ENCODE measurements around the gene UMODL1. TPM values are rescaled to one million over a fixed set of nuclear protein-coding genes. Genes with fewer than 3 reads are reported as not detected.

Gene UMODL1
- total and polyA plus RNA-seq, 5 donors from 2014 or later, result 0.05 to 0.35 (median 0.07) TPM; not detected in 1

GRCh38 chr21:42161401-42161955 is 90.4 kb downstream of the UMODL1 start:
- H3K27ac ChIP-seq (ENCODE audit: insufficient read depth, low read length, poor library complexity, severe bottlenecking), result no peak overlapping the region
- Mint-ChIP-seq H3K4me1 (peaks cover 7 to 40% (median 9%) of the 10 kb centered on the region in 4 donors), H3K36me3 (no peaks in the 10 kb centered on the region), H3K27ac (peak overlapping the region; percentile 32 to 59 (median 43)), H3K9me3 (no peaks in the 10 kb centered on the region), H3K4me3 (peak overlapping the region in 2 of 4 donors; percentile 32 to 42), H3K27me3 (peaks cover 14% of the 10 kb centered on the region)
- H3K4me3 ChIP-seq (ENCODE audit: low read depth, low read length), result no peak overlapping the region
- peaks cover 9% of the 10 kb centered on the region for H3K4me1 ChIP-seq (ENCODE audit: control insufficient read depth, insufficient read depth, low read length, poor library complexity, severe bottlenecking)
- ATAC-seq (ENCODE audit: low read depth in 2 of 2) (no peak), DNase-seq (no peak)
- H3K27me3 ChIP-seq (ENCODE audit: control insufficient read depth, insufficient read depth, low read length), result no peaks in the 10 kb centered on the region
- no peaks in the 10 kb centered on the region for H3K36me3 ChIP-seq (ENCODE audit: control insufficient read depth, insufficient read depth, low read length)
- H3K9me3 ChIP-seq (ENCODE audit: control insufficient read depth in 2 of 2, low read length in 2 of 2), result no peaks in the 10 kb centered on the region

- DNase-seq, result peak in 2 of 3 donors; percentile 33 to 38
- Histone ChIP-seq H3K36me3 (ENCODE audit: control insufficient read depth, insufficient read depth, low read length) (no peaks in the 10 kb centered on the region), H3K4me1 (ENCODE audit: control insufficient read depth, insufficient read depth, low read length, poor library complexity, severe bottlenecking) (peaks cover 9% of the 10 kb centered on the region), H3K4me3 (ENCODE audit: low read depth, low read length) (no peak overlapping the region), H3K9me3 (ENCODE audit: control insufficient read depth in 2 of 2, low read length in 2 of 2) (no peaks in the 10 kb centered on the region), H3K27me3 (ENCODE audit: control insufficient read depth, insufficient read depth, low read length) (no peaks in the 10 kb centered on the region), H3K27ac (ENCODE audit: insufficient read depth, low read length, poor library complexity, severe bottlenecking) (no peak overlapping the region)
- Mint-ChIP-seq H3K27ac (peak overlapping the region in 2 of 3 donors; percentile 43 to 67), H3K36me3 (no peaks in the 10 kb centered on the region), H3K27me3 (peaks cover 14% of the 10 kb centered on the region), H3K4me3 (peak overlapping the region in 2 of 4 donors; percentile 32 to 42), H3K4me1 (peaks cover 7 to 40% (median 9%) of the 10 kb centered on the region in 4 donors), H3K9me3 (no peaks in the 10 kb centered on the region)
- no peak for ATAC-seq (ENCODE audit: low read depth in 2 of 2)
Observed at GRCh38 chr21:42161956-42162681, 91.0 kb downstream of the UMODL1 start.

DNA sequence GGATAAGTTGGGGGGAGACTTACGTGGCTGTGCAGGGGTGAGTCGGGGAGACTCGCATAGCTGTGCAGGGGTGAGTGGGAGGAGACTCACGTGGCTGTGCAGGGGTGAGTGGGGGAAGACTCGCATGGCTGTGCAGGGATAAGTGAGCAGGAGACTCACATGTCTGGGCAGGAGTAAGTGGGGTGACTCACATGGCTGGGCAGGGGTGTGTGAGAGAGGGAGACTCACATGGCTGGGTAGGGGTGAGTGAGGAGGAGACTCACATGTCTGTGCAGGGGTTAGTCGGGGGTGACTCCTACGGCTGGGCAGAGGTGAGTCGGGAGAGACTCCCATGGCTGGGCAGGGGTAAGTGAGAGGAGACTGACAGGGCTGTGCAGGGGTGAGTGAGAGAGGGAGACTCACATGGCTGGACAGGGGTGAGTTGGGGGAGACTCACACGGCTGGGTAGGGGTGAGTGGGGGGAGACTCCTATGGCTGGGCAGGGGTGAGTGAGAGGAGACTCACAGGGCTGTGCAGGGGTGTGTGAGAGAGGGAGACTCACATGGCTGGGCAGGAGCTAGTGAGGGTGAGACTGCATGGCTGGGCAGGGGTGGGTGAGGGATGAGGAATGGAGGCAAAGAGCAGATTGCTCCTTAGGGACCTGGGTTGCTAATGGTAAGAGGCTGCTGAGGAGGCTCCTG is 91.9 kb downstream of the UMODL1 start:
- DNase-seq, result no peak
- peak overlapping the region in 1 of 4 donors; percentile 16 for H3K4me3 Mint-ChIP-seq
- H3K4me1 ChIP-seq (ENCODE audit: control insufficient read depth, insufficient read depth, low read length, poor library complexity, severe bottlenecking), result peaks cover 9% of the 10 kb centered on the region
- peaks cover 10% of the 10 kb centered on the region for H3K27me3 Mint-ChIP-seq
- H3K27me3 ChIP-seq (ENCODE audit: control insufficient read depth, insufficient read depth, low read length), result no peaks in the 10 kb centered on the region
- no peak for ATAC-seq (ENCODE audit: low read depth in 2 of 2)
- H3K27ac ChIP-seq (ENCODE audit: insufficient read depth, low read length, poor library complexity, severe bottlenecking), result no peak overlapping the region
- H3K9me3 Mint-ChIP-seq, result no peaks in the 10 kb centered on the region
- no peaks in the 10 kb centered on the region for H3K36me3 Mint-ChIP-seq
- H3K27ac Mint-ChIP-seq, result peak overlapping the region in 2 of 3 donors; percentile 43 to 85
- H3K4me3 ChIP-seq (ENCODE audit: low read depth, low read length), result no peak overlapping the region
- H3K36me3 ChIP-seq (ENCODE audit: control insufficient read depth, insufficient read depth, low read length), result no peaks in the 10 kb centered on the region
- H3K4me1 Mint-ChIP-seq, result peaks cover 7 to 40% (median 9%) of the 10 kb centered on the region in 4 donors
- H3K9me3 ChIP-seq (ENCODE audit: control insufficient read depth in 2 of 2, low read length in 2 of 2), result no peaks in the 10 kb centered on the region

GRCh38 chr21:42163511-42163863 is 92.4 kb downstream of the UMODL1 start:
- Histone ChIP-seq H3K27me3 (ENCODE audit: control insufficient read depth, insufficient read depth, low read length) (no peaks in the 10 kb centered on the region), H3K9me3 (ENCODE audit: control insufficient read depth in 2 of 2, low read length in 2 of 2) (no peaks in the 10 kb centered on the region), H3K27ac (ENCODE audit: insufficient read depth, low read length, poor library complexity, severe bottlenecking) (no peak overlapping the region), H3K4me1 (ENCODE audit: control insufficient read depth, insufficient read depth, low read length, poor library complexity, severe bottlenecking) (peaks cover 9% of the 10 kb centered on the region), H3K4me3 (ENCODE audit: low read depth, low read length) (no peak overlapping the region), H3K36me3 (ENCODE audit: control insufficient read depth, insufficient read depth, low read length) (no peaks in the 10 kb centered on the region)
- H3K27me3 Mint-ChIP-seq, result peaks cover 10% of the 10 kb centered on the region
- no peaks in the 10 kb centered on the region for H3K36me3 Mint-ChIP-seq
- peaks cover 7 to 40% (median 9%) of the 10 kb centered on the region in 4 donors for H3K4me1 Mint-ChIP-seq
- DNase-seq, result no peak
- peak overlapping the region; percentile 43 to 85 (median 69) for H3K27ac Mint-ChIP-seq
- no peak overlapping the region for H3K4me3 Mint-ChIP-seq
- H3K9me3 Mint-ChIP-seq, result no peaks in the 10 kb centered on the region
- ATAC-seq (ENCODE audit: low read depth in 2 of 2), result no peak

DNA sequence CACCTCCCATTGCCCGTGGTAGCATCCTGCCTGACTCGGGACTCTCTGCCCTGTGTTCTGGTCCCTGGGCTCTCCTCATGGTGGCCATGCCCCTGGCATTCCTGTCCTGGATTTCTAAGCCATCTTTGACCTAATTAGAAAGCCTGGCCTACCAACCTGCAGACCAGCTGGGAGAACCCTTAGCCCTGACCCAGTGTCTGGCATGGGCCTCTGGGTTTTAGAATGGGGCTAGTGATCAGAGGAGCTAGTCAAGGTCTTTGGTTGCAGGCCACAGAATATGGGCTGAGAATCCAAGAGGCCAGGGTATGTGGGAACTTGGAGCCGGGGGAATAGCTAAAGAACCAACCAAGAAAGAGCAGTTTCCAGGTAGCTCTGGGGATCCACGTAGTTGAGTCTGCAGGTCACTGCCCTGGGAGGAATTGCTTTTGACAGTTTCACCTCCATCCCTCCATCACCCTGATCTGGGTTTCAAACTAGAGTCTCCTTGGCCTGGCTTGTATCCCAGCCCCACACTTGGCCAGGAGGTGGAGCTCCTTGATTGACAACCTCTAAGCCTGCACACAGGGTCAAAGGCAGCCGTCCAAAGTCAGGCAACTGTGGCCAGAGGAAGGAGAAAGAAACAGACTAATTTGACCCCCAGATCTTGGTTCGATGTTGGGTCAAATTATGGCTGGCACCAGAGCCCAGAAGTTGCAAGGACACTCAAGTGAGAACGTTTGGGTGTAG is 93.1 kb downstream of the UMODL1 start:
- peak overlapping the region in 1 of 3 donors; percentile 69 for H3K27ac Mint-ChIP-seq
- H3K9me3 Mint-ChIP-seq, result no peaks in the 10 kb centered on the region
- H3K9me3 ChIP-seq (ENCODE audit: control insufficient read depth in 2 of 2, low read length in 2 of 2), result no peaks in the 10 kb centered on the region
- H3K27me3 Mint-ChIP-seq, result peaks cover 8% of the 10 kb centered on the region
- ATAC-seq (ENCODE audit: low read depth in 2 of 2) (peak; percentile 54 to 61), DNase-seq (peak; percentile 20 to 65 (median 39))
- H3K4me3 Mint-ChIP-seq, result no peak overlapping the region
- peaks cover 7 to 38% (median 9%) of the 10 kb centered on the region in 4 donors for H3K4me1 Mint-ChIP-seq
- no peak overlapping the region for H3K27ac ChIP-seq (ENCODE audit: insufficient read depth, low read length, poor library complexity, severe bottlenecking)
- no peaks in the 10 kb centered on the region for H3K36me3 Mint-ChIP-seq
- H3K27me3 ChIP-seq (ENCODE audit: control insufficient read depth, insufficient read depth, low read length), result no peaks in the 10 kb centered on the region
- H3K4me3 ChIP-seq (ENCODE audit: low read depth, low read length), result no peak overlapping the region
- no peaks in the 10 kb centered on the region for H3K36me3 ChIP-seq (ENCODE audit: control insufficient read depth, insufficient read depth, low read length)
- H3K4me1 ChIP-seq (ENCODE audit: control insufficient read depth, insufficient read depth, low read length, poor library complexity, severe bottlenecking), result peaks cover 9% of the 10 kb centered on the region

- H3K27me3 Mint-ChIP-seq, result peaks cover 6% of the 10 kb centered on the region
- DNase-seq (no peak), ATAC-seq (ENCODE audit: low read depth in 2 of 2) (no peak)
- Histone ChIP-seq H3K4me3 (ENCODE audit: low read depth, low read length) (no peak overlapping the region), H3K27ac (ENCODE audit: insufficient read depth, low read length, poor library complexity, severe bottlenecking) (no peak overlapping the region), H3K36me3 (ENCODE audit: control insufficient read depth, insufficient read depth, low read length) (no peaks in the 10 kb centered on the region), H3K27me3 (ENCODE audit: control insufficient read depth, insufficient read depth, low read length) (no peaks in the 10 kb centered on the region), H3K9me3 (ENCODE audit: control insufficient read depth in 2 of 2, low read length in 2 of 2) (no peaks in the 10 kb centered on the region), H3K4me1 (ENCODE audit: control insufficient read depth, insufficient read depth, low read length, poor library complexity, severe bottlenecking) (peaks cover 9% of the 10 kb centered on the region)
- H3K4me1 Mint-ChIP-seq, result peaks cover 7 to 37% (median 10%) of the 10 kb centered on the region in 4 donors
- H3K27ac Mint-ChIP-seq, result peak overlapping the region in 1 of 3 donors; percentile 49
- H3K36me3 Mint-ChIP-seq, result no peaks in the 10 kb centered on the region
- no peak overlapping the region for H3K4me3 Mint-ChIP-seq
- H3K9me3 Mint-ChIP-seq, result no peaks in the 10 kb centered on the region
Observed at GRCh38 chr21:42164818-42165217, 93.7 kb downstream of the UMODL1 start.

DNA sequence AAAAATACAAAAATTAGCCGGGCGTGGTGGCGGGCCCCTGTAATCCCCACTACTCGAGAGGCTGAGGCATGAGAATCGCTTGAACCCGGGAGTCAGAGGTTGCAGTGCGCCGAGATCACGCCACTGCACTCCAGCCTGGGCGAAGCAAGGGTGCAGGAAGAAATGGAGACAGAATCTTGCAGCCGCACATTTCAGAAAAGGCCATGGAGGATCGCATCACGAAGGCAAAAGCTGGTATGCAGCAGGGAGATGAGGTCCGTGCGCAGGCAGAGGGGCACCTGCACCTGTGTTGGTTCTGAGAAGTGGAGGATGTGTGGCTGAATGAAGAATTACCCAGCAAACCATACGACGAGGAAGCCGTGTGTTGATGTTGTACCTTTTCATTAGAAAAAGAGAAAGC is 94.8 kb downstream of the UMODL1 start:
- DNase-seq, result no peak

More for the DNA sequence above, 94.8 kb downstream of the UMODL1 start:
- Mint-ChIP-seq H3K9me3 (no peaks in the 10 kb centered on the region), H3K27me3 (peaks cover 6% of the 10 kb centered on the region), H3K4me1 (peaks cover 7 to 40% (median 13%) of the 10 kb centered on the region in 4 donors), H3K4me3 (no peak overlapping the region), H3K36me3 (no peaks in the 10 kb centered on the region), H3K27ac (peak overlapping the region in 1 of 3 donors; percentile 24)
- no peak for ATAC-seq (ENCODE audit: low read depth in 2 of 2)
- H3K27me3 ChIP-seq (ENCODE audit: control insufficient read depth, insufficient read depth, low read length), result no peaks in the 10 kb centered on the region
- no peaks in the 10 kb centered on the region for H3K36me3 ChIP-seq (ENCODE audit: control insufficient read depth, insufficient read depth, low read length)
- no peak overlapping the region for H3K4me3 ChIP-seq (ENCODE audit: low read depth, low read length)
- no peak overlapping the region for H3K27ac ChIP-seq (ENCODE audit: insufficient read depth, low read length, poor library complexity, severe bottlenecking)
- H3K4me1 ChIP-seq (ENCODE audit: control insufficient read depth, insufficient read depth, low read length, poor library complexity, severe bottlenecking), result peaks cover 9% of the 10 kb centered on the region
- no peaks in the 10 kb centered on the region for H3K9me3 ChIP-seq (ENCODE audit: control insufficient read depth in 2 of 2, low read length in 2 of 2)
